HFFc6 (cell line): ENCODE results near the gene AP2B1. TPM values are rescaled to one million over a fixed set of nuclear protein-coding genes. Genes with fewer than 3 reads are reported as not detected.

ENCODE experiments used
- DNase-seq: peaks from one replicate; pipeline ENCODE4 v3.0.0-alpha.2; 2018
- H3K27ac Mint-ChIP-seq: 2 replicates; pipeline ENCODE4 v1.8.0; 2020; ENCODE audit warnings: mild to moderate bottlenecking, mixed read lengths
- H3K27me3 Mint-ChIP-seq: 2 replicates; pipeline ENCODE4 v1.8.0; 2021; ENCODE audit warnings: mild to moderate bottlenecking, moderate library complexity, mixed read lengths; ENCODE audit not compliant: insufficient read depth
- H3K36me3 Mint-ChIP-seq: 2 replicates; pipeline ENCODE4 v1.8.0; 2021; ENCODE audit warnings: low read depth, mixed read lengths
- H3K4me1 Mint-ChIP-seq: 2 replicates; pipeline ENCODE4 v1.8.0; 2020; ENCODE audit warnings: low read depth, mixed read lengths
- H3K4me3 Mint-ChIP-seq: 2 replicates; pipeline ENCODE4 v1.8.0; 2020; ENCODE audit warnings: mild to moderate bottlenecking, moderate library complexity, mixed read lengths
- H3K9me3 Mint-ChIP-seq: 2 replicates; pipeline ENCODE4 v1.8.0; 2020; ENCODE audit warnings: mild to moderate bottlenecking, mixed read lengths
- CTCF ChIP-seq: fragments of 200-600 bp; sonication (generic); IDR thresholded peaks from 2 replicates; pipeline ENCODE4 v1.5.0; 2021; ENCODE audit warnings: antibody characterized with exemption, mild to moderate bottlenecking
- total RNA-seq, 6 experiments: library from RNA; stranded (reverse); fragmentation: NEBNext Ultra II Directional; extraction: Animal tissue kit (Norgen Biotek cat#: 25700); gene quantifications; 2 replicates in 1 of 6; 3 replicates in 5 of 6; pipeline ENCODE4 v1.2.3, GENCODE V29; 2021

Gene AP2B1
- total RNA-seq, 6 experiments from 2014 or later = 168 to 196 (median 182) TPM

GRCh38 chr17:35586569-35587073 is 501 bp upstream of the AP2B1 start:
- no peaks in the 10 kb centered on the region for H3K9me3 Mint-ChIP-seq
- H3K27ac Mint-ChIP-seq = peak overlapping the region; percentile 98
- H3K4me1 Mint-ChIP-seq = peaks cover 30% of the 10 kb centered on the region
- no peaks in the 10 kb centered on the region; the same call in 1 of the 2 replicates for H3K27me3 Mint-ChIP-seq
- H3K4me3 Mint-ChIP-seq = peak overlapping the region; percentile 94
- DNase-seq = no peak
- 0 out of 2 replicates have a peak, but pooled peaks cover 5% of the 10 kb centered on the region for H3K36me3 Mint-ChIP-seq
- TF ChIP-seq CTCF = no peak

- no peak for TF ChIP-seq CTCF
- Mint-ChIP-seq H3K27ac (peak overlapping the region; percentile 98), H3K4me3 (peak overlapping the region; percentile 94), H3K9me3 (no peaks in the 10 kb centered on the region), H3K36me3 (0 out of 2 replicates have a peak, but pooled peaks cover 5% of the 10 kb centered on the region), H3K4me1 (peaks cover 30% of the 10 kb centered on the region), H3K27me3 (no peaks in the 10 kb centered on the region; the same call in 1 of the 2 replicates)
- peak; percentile 65 for DNase-seq
Observed at GRCh38 chr17:35588196-35588920, 1.2 kb downstream of the AP2B1 start.

- Mint-ChIP-seq H3K4me1 (no peaks in the 10 kb centered on the region), H3K27ac (no peak overlapping the region), H3K9me3 (no peaks in the 10 kb centered on the region), H3K36me3 (peaks cover 34% of the 10 kb centered on the region), H3K4me3 (no peak overlapping the region), H3K27me3 (no peaks in the 10 kb centered on the region)
- TF ChIP-seq CTCF = no peak
- DNase-seq = no peak
Observed at GRCh38 chr17:35596072-35596471, 8.9 kb downstream of the AP2B1 start.

- Mint-ChIP-seq H3K36me3 (peaks cover 34% of the 10 kb centered on the region), H3K27me3 (no peaks in the 10 kb centered on the region), H3K4me3 (no peak overlapping the region), H3K9me3 (no peaks in the 10 kb centered on the region), H3K27ac (no peak overlapping the region), H3K4me1 (no peaks in the 10 kb centered on the region)
- no peak for DNase-seq
- peak; percentile 61 for TF ChIP-seq CTCF
Observed at GRCh38 chr17:35596530-35597233, 9.6 kb downstream of the AP2B1 start.

GRCh38 chr17:35597604-35598003 is 10.5 kb downstream of the AP2B1 start:
- H3K9me3 Mint-ChIP-seq = no peaks in the 10 kb centered on the region
- no peak for DNase-seq
- H3K27me3 Mint-ChIP-seq = no peaks in the 10 kb centered on the region
- no peaks in the 10 kb centered on the region for H3K4me1 Mint-ChIP-seq
- no peak overlapping the region for H3K27ac Mint-ChIP-seq
- no peak for TF ChIP-seq CTCF
- peaks cover 34% of the 10 kb centered on the region for H3K36me3 Mint-ChIP-seq
- H3K4me3 Mint-ChIP-seq = no peak overlapping the region
